Immature natural killer cell (primary cell): ENCODE data around the gene SELENOM. TPM values are rescaled to one million over a fixed set of nuclear protein-coding genes. Genes with fewer than 3 reads are reported as not detected.
"Not testable (repeated sequence)": the region's sequence is repeated elsewhere in the genome, so short reads cannot be mapped to it uniquely, and the experiment has no call there.

Source experiments
- DNase-seq, 3 donors: peaks; one replicate each; pipeline ENCODE4 v3.0.0; 2022; ENCODE audit warnings: mixed read lengths in 1 of 3
- H3K27ac Mint-ChIP-seq, 6 donors: one replicate each; pipeline ENCODE4 v1.8.0; 2020; ENCODE audit warnings: mixed read lengths in 6 of 6, mild to moderate bottlenecking in 5 of 6, inconsistent platforms in 4 of 6, moderate library complexity in 3 of 6
- H3K27me3 Mint-ChIP-seq, 3 donors: one replicate each; pipeline ENCODE4 v1.8.0; 2020 to 2021; ENCODE audit warnings: low read depth in 3 of 3, mild to moderate bottlenecking in 3 of 3, mixed read lengths in 3 of 3, moderate library complexity in 3 of 3, inconsistent platforms in 1 of 3
- H3K36me3 Mint-ChIP-seq, 3 donors: one replicate each; pipeline ENCODE4 v1.8.0; 2020; ENCODE audit warnings: mixed read lengths in 3 of 3, inconsistent platforms in 2 of 3, mild to moderate bottlenecking in 2 of 3
- H3K4me1 Mint-ChIP-seq, 2 donors: one replicate each; pipeline ENCODE4 v1.8.0; 2020; ENCODE audit warnings: inconsistent platforms in 2 of 2, mild to moderate bottlenecking in 2 of 2, mixed read lengths in 2 of 2, moderate library complexity in 1 of 2
- H3K4me3 Mint-ChIP-seq, 5 donors: one replicate each; pipeline ENCODE4 v1.8.0; 2020; ENCODE audit warnings: mild to moderate bottlenecking in 5 of 5, mixed read lengths in 5 of 5, inconsistent platforms in 3 of 5, moderate library complexity in 3 of 5
- H3K9me3 Mint-ChIP-seq, 6 donors: one replicate each; pipeline ENCODE4 v1.8.0; 2020; ENCODE audit warnings: mild to moderate bottlenecking in 6 of 6, mixed read lengths in 6 of 6, inconsistent platforms in 4 of 6, moderate library complexity in 3 of 6
- polyA plus RNA-seq, 3 donors: library from polyadenylated mRNA; unstranded; fragments of 300-500 nt; fragmentation: Illumina TruSeq; gene quantifications; one replicate each; pipeline ENCODE4 v1.2.3, GENCODE V29; 2021

The SELENOM gene
- polyA plus RNA-seq, 3 donors from 2014 or later = 24.1 to 51.0 (median 33.5) TPM

DNA sequence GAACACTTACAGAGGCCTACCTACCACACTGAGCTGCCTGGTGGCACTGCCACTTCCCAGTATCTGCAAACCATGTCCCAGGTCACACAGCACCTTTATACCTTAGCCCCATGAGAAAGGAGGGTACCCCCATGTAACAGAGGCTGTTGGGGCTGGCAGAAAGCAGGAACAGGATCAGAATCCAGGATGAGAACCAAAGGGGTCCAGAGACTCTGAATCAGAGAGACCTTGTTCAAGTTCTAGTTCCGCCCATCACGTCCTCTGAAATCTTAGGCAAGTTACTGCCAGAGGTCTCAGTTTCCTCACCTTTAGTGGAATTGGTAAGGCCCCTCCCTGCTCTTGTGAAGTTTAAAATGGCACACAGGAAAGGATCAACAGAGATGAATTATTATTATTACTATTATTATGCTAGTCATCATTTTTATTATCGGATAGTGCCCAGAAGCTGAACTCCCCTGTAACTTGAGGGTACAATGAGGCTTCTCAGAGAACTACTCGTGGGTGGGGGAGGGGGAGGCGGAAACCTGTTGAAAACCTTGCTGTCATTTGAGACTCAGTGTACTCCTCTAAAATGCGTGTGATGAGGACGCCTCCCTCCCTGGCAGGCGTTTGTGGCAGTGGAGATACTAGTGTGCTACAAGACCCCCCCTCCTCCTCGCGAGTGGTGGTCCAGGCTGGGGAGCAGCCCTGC is 9.3 kb downstream of the SELENOM start:
- no peak overlapping the region for H3K4me3 Mint-ChIP-seq
- H3K36me3 Mint-ChIP-seq = no peaks in the 10 kb centered on the region
- H3K27me3 Mint-ChIP-seq = peaks cover 2 to 3% (median 2%) of the 10 kb centered on the region in 3 donors
- no peaks in the 10 kb centered on the region for H3K4me1 Mint-ChIP-seq
- H3K27ac Mint-ChIP-seq = peak overlapping the region in 1 of 6 donors; percentile 40
- no peaks in the 10 kb centered on the region for H3K9me3 Mint-ChIP-seq
- DNase-seq = no peak

DNA sequence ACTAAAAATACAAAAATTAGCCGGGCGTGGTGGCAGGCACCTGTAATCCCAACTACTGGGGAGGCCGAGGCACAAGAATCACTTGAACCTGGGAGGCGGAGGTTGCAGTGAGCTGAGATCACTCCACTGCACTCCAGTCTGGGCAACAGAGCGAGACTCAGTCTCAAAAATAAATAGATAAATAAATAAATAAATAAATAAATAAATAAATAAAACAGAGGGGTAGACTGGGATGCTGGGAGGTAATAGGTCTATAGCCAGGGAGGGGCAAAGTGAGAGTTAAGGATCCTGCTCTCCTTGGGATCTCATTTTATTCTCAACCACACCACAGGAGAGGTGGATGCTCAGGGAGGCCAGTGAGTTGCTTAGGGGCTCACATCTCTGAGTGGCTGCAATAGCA is 9.8 kb downstream of the SELENOM start:
- not testable (repeated sequence) for H3K27me3 Mint-ChIP-seq, H3K36me3 Mint-ChIP-seq, DNase-seq, H3K4me3 Mint-ChIP-seq, H3K4me1 Mint-ChIP-seq, H3K9me3 Mint-ChIP-seq
- H3K27ac Mint-ChIP-seq = peak overlapping the region in 1 of 6 donors; percentile 40

DNA sequence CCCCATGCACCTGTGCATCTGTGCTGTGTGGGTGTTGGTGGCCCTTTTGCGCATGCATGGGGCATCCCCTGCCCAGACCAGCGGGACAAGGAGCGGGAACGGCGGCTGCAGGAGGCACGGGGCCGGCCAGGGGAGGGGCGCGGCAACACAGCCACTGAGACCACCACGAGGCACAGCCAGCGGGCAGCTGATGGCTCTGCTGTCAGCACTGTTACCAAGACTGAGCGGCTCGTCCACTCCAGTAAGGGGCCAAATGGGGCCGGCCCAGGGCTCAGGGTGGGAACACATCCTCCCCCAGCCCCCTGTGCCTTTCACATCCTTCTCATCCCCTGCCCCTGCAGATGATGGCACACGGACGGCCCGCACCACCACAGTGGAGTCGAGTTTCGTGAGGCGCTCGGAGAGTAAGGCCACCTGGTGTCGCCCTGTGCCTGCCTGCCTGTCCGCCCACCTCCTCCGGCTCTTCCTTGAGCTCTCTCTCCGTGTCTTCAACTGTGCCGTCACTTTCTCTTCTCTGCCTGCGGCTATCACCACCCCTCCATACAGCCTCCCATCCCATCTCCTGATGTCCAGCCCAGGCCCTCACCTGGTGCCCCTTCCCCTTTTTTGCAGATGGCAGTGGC is 10.6 kb downstream of the SELENOM start:
- no peak overlapping the region for H3K4me3 Mint-ChIP-seq
- DNase-seq = no peak
- no peaks in the 10 kb centered on the region for H3K4me1 Mint-ChIP-seq
- no peaks in the 10 kb centered on the region for H3K36me3 Mint-ChIP-seq
- H3K27ac Mint-ChIP-seq = no peak overlapping the region
- H3K27me3 Mint-ChIP-seq = peaks cover 2% of the 10 kb centered on the region in 3 donors
- no peaks in the 10 kb centered on the region for H3K9me3 Mint-ChIP-seq

DNA sequence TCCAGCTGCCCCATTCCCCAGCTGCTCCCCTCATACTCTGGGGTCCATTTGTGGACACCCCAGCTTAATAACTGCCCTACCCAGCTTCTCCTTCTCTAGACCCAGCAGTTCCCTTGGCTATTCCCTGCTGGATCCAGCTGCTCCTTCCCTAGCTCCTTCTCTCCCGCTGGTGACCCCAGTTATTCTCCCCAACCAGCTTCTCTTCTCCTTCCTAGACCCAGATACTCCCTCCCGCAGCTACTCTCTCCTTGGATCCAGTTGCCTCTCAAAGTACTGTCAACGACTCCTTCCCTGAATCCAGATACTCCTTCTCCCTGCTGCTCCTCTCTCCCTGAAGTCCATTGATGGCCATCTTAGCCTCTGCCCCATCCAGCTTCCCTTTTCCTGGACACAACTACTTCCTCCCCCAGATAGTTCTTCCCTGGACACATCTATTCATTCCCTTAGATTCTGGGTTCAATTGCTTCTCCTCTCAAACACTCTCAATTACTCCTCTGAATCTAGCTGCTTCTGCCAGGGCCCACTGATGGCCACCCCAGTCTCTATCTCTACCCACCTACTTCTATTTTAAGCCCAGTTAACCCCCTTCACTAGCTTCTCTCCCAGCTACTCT is 11.6 kb downstream of the SELENOM start:
- Mint-ChIP-seq H3K4me3 (no peak overlapping the region), H3K27me3 (peaks cover 2% of the 10 kb centered on the region in 3 donors), H3K27ac (no peak overlapping the region), H3K4me1 (no peaks in the 10 kb centered on the region), H3K9me3 (no peaks in the 10 kb centered on the region), H3K36me3 (no peaks in the 10 kb centered on the region)
- DNase-seq = no peak

DNA sequence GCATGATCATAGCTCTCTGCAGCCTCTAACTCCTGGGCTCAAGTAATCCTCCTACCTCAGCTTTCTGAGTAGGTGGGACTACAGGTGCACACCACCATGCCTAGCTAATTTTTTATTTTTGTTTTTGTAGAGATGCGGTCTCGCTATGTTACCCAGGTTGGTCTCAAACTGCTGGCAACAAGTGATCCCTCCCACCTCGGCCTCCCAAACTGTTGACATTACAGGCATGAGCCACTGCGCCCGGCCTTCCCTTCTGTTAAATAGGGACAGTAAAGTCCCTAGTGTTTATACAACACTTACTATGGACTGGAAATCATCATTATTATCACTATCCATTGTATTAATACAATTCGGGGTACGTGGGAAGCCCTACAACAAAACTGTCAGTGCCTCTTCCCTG is 12.6 kb downstream of the SELENOM start:
- Mint-ChIP-seq H3K4me3 (no peak overlapping the region), H3K9me3 (no peaks in the 10 kb centered on the region), H3K27ac (no peak overlapping the region), H3K4me1 (no peaks in the 10 kb centered on the region), H3K27me3 (peaks cover 2% of the 10 kb centered on the region in 3 donors), H3K36me3 (no peaks in the 10 kb centered on the region)
- no peak for DNase-seq

DNA sequence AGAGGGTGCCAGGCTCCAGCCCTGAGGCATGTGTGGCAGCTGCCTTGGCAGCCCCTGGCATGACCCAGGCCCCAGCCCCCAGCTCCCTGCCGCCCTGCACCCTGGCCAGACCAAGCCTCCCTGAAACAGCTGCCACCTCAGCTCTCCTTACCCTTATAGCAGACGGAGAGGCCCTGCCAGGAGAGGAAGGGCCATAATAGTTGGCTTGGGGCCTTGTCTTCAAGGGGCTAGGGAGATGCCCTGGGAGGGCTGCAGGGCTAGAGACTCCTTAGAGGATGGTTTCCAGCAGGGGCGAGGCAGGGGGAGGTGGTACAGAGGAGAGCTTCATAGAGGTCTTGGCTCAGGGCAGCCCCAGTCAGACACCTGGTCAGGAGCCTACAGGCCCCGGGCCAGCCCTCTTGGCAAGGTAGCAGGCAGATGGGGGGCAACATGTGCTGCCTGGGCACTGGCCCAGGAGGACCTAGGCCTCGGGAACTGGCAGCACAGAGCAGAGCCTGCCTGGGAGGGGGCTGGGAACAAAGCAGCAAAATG is 13.3 kb downstream of the SELENOM start:
- peaks cover 2% of the 10 kb centered on the region in 3 donors for H3K27me3 Mint-ChIP-seq
- no peaks in the 10 kb centered on the region for H3K4me1 Mint-ChIP-seq
- H3K4me3 Mint-ChIP-seq = no peak overlapping the region
- no peaks in the 10 kb centered on the region for H3K36me3 Mint-ChIP-seq
- no peaks in the 10 kb centered on the region for H3K9me3 Mint-ChIP-seq
- no peak for DNase-seq
- no peak overlapping the region for H3K27ac Mint-ChIP-seq

DNA sequence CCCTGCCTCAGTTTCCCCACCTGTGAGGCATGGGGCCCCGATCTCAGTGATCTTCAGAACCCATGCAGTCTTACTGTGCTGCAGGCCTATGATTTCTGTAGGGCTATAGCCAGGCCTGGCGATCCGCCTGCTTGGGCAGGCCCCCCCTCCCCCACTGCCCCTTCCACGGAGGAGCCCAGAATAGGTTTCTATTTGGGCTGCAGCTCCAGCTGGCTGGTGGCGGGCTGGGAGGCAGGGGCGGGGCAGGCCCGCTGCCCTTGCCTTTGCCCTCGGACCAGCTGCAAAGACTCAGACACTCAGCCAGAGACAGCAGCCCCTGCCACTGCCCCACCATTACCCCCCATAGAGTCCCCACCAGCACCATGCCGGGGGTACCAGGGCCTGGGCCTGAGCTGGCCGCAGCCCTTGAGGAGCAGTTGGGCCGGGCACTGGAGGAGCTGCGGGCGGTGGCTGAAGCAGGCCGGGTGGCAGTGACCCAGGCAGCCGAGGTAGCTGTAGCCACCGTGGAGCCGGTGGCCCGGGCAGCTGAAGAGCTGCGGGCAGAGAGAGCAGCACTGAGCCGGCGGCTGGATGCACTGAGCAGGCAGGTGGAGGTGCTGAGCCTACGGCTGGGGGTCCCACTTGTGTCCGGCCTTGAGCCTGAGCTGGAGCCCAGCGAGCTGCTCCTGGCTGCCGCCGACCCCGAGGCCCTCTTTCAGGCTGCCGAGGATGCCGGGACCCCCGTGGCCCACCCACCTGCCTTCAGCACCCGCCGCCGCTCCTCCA is 14.1 kb downstream of the SELENOM start:
- H3K9me3 Mint-ChIP-seq = no peaks in the 10 kb centered on the region
- H3K4me1 Mint-ChIP-seq = no peaks in the 10 kb centered on the region
- H3K27me3 Mint-ChIP-seq = peaks cover 2% of the 10 kb centered on the region in 3 donors
- H3K4me3 Mint-ChIP-seq = no peak overlapping the region
- H3K27ac Mint-ChIP-seq = no peak overlapping the region
- no peak for DNase-seq
- H3K36me3 Mint-ChIP-seq = no peaks in the 10 kb centered on the region

DNA sequence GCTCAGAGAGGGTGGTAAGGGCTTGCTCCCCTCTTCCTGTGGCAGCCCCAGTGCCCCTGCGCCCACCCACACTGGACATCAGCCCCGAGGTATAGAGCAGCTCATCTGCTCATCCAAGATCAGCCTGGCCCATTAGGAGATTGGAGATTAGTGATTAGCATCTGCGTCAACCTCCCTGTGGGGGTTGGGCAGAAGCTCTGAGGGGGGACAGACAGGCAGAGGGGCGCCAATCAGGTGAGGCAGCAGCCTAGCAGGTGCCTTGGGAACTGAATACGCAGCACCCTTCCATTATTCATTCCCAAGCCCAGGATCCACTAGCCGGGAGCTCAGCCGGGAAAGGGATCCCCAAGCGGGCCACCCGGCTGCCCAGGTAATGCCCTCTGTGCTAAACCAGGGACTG is 15.2 kb downstream of the SELENOM start:
- Mint-ChIP-seq H3K4me1 (no peaks in the 10 kb centered on the region), H3K9me3 (no peaks in the 10 kb centered on the region), H3K36me3 (no peaks in the 10 kb centered on the region), H3K27ac (no peak overlapping the region), H3K27me3 (peaks cover 2% of the 10 kb centered on the region in 3 donors), H3K4me3 (no peak overlapping the region)
- no peak for DNase-seq

DNA sequence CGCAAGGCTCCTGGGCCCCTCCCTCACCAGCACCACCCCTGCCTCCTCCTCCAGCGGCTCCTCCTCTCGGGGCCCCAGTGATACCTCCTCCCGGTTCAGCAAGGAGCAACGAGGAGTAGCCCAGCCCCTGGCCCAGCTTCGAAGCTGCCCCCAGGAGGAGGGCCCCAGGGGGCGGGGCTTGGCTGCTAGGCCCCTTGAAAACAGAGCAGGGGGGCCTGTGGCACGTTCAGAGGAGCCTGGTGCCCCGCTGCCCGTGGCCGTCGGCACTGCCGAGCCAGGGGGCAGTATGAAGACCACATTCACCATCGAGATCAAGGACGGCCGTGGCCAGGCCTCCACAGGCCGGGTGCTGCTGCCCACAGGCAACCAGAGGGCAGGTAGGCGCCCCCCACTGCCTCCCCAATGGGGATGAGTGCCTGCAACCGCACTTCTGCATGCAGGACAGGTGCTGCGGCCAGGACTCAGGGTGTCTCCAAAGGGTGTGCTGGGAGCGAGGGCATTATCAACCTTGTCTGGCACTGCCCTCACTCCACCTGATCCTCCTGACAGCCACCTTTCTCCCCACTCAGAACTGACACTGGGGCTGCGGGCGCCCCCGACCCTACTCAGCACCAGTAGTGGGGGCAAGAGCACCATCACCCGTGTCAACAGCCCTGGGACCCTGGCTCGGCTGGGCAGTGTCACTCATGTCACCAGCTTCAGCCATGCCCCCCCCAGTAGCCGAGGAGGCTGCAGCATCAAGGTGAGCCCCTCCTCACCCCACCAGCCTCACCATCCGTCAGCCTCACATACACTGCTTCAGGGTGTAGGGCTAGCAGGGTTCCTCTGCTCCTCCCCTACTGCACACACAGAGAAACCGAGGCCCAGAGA is 16.0 kb downstream of the SELENOM start:
- Mint-ChIP-seq H3K36me3 (no peaks in the 10 kb centered on the region), H3K4me1 (no peaks in the 10 kb centered on the region), H3K27ac (no peak overlapping the region), H3K9me3 (no peaks in the 10 kb centered on the region), H3K27me3 (peaks cover 0 to 2% (median 0%) of the 10 kb centered on the region in 3 donors), H3K4me3 (no peak overlapping the region)
- no peak for DNase-seq

DNA sequence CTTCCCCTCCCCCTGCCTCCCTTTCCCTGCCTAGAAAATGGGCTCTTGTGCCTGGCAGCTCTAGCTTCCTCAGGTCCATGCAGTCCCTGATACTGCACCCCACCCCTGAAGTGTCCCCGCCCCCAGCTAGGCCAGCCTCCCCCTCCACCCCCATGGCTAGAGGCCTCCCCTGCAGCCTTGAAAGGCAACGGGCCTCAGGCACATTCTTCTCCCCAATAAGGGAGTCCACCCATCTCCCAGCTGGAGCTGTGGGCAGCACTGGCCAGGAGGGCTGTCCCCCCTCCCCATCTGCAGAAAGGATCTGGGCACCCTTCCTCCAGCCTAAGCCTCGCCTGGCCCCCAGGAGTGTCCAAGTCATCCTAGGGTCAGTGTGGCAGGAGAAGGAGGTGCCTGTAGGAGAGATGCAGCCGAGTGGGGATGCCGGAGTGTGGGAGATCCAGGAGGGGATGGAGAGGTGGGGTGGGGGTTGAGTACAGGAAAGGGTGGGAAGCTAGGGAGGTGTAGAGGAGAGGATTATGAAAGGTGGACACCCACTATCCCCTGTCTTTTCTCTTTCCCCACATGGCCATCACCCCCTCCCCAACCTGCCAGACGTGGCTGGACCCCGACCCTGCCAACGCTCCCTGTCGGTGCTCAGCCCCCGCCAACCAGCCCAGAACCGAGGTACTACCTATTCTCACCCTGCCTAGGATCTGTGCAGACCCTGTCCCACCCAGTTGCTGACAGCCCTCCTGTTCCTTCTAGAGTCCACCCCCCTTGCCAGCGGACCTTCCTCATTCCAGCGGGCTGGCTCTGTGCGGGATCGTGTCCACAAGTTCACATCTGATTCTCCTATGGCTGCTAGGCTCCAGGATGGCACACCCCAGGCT is 16.9 kb downstream of the SELENOM start:
- Mint-ChIP-seq H3K9me3 (no peaks in the 10 kb centered on the region), H3K27me3 (no peaks in the 10 kb centered on the region), H3K4me1 (no peaks in the 10 kb centered on the region), H3K4me3 (no peak overlapping the region), H3K27ac (no peak overlapping the region), H3K36me3 (no peaks in the 10 kb centered on the region)
- DNase-seq = no peak

DNA sequence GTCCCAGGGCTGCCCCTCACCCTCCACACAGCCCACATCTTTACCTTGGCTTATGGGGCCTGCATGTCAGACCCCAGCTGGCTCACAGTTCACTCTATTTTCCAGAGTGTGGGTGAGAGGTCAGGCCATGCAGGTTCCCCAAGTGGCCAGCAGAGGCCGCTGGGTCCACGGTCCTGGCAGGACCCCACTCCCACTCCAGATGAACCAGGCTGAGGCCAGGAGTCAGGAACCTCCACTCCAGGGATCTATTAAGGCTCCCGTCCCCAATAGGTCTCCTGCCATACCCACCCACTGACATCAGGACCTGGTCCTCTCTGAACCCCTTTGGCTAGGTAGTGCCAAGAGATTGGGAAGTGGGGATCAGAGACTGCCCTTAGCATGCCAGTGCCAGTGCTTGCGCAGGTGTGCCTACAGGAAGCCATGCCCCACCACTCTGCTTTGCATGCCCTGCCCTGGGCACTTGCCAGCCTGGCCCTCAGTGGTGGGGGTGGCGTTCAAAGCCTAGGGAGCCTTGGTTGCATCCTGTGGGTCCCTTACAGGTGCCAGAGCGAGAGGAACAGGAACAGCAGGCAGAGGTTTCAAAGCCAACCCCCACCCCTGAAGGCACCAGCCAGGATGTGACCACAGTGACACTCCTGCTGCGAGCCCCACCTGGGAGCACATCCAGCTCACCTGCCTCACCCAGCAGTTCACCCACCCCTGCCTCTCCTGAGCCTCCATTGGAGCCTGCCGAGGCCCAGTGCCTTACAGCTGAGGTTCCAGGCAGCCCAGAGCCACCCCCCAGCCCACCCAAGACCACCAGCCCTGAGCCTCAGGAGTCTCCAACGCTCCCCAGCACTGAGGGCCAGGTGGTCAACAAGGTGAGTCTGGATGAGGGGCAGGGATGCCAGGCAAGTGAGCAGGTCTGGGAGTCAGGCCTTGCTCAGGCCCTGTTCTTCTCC is 17.9 kb downstream of the SELENOM start:
- no peaks in the 10 kb centered on the region for H3K9me3 Mint-ChIP-seq
- peak in 1 of 3 donors; percentile 22 for DNase-seq
- no peaks in the 10 kb centered on the region for H3K36me3 Mint-ChIP-seq
- H3K4me3 Mint-ChIP-seq = no peak overlapping the region
- H3K4me1 Mint-ChIP-seq = peaks cover 1 to 3% of the 10 kb centered on the region in 2 donors
- no peaks in the 10 kb centered on the region for H3K27me3 Mint-ChIP-seq
- H3K27ac Mint-ChIP-seq = peak overlapping the region in 1 of 6 donors; percentile 57
